Left ventricle myocardium inferior (tissue), 1 donor: Measurements from ENCODE around the gene CLCNKA. TPM values are rescaled to one million over a fixed set of nuclear protein-coding genes. Genes with fewer than 3 reads are reported as not detected.
"Not testable (repeated sequence)": the region's sequence is repeated elsewhere in the genome, so short reads cannot be mapped to it uniquely, and the experiment has no call there.

ENCODE experiments used
- DNase-seq: peaks from one replicate; pipeline ENCODE4 v3.0.0-alpha.2; 2020
- H3K27ac ChIP-seq: fragments of 200-600 bp; replicated peaks from 2 replicates; pipeline ENCODE4 v1.8.0; 2021
- H3K27me3 ChIP-seq: fragments of 200-600 bp; 2 replicates; pipeline ENCODE4 v1.8.0; 2021; ENCODE audit warnings: low read depth
- H3K36me3 ChIP-seq: fragments of 200-600 bp; 2 replicates; pipeline ENCODE4 v1.8.0; 2021
- H3K4me1 ChIP-seq: fragments of 200-600 bp; 2 replicates; pipeline ENCODE4 v1.8.0; 2021
- H3K4me3 ChIP-seq: fragments of 200-600 bp; 2 replicates; pipeline ENCODE4 v1.8.0; 2021; ENCODE audit warnings: mild to moderate bottlenecking, moderate library complexity
- H3K9me3 ChIP-seq: fragments of 200-600 bp; replicated peaks from 2 replicates; pipeline ENCODE4 v1.8.0; 2021
- CTCF ChIP-seq: fragments of 200-600 bp; IDR thresholded peaks from 2 replicates; pipeline ENCODE4 v1.8.0; 2021; ENCODE audit warnings: antibody characterized with exemption, mild to moderate bottlenecking, borderline replicate concordance
- intact Hi-C: fragments of 100-400 bp; cut with micrococcal nuclease; formaldehyde crosslinking; loops from one replicate; pipeline ENCODE4 v1.11.0; 2022
- total RNA-seq: library from RNA; stranded (reverse); fragmentation: NEBNext Ultra II Directional; extraction: Animal tissue kit (Norgen Biotek cat#: 25700); gene quantifications from one replicate; pipeline ENCODE4 v1.2.1, GENCODE V29; 2021
- donor health status: DM: no; HTN: yes; CAD: no; lungs with severe emphysema.

CLCNKA gene
- total RNA-seq, 1 donor from 2014 or later = 0.16 TPM

- no peak for TF ChIP-seq CTCF
- H3K36me3 ChIP-seq = no peaks in the 10 kb centered on the region
- no peaks in the 10 kb centered on the region for H3K9me3 ChIP-seq
- H3K27me3 ChIP-seq = no peaks in the 10 kb centered on the region
- intact Hi-C loops = no loop called here
- no peak overlapping the region for H3K4me3 ChIP-seq
- no peaks in the 10 kb centered on the region for H3K4me1 ChIP-seq
- H3K27ac ChIP-seq = no peak overlapping the region
- DNase-seq = no peak
These were observed 20.3 kb downstream of the CLCNKA start for GRCh38 chr1:16042096-16042495.

GRCh38 chr1:16042654-16043053 lies 20.8 kb downstream of the CLCNKA start:
- H3K4me3 ChIP-seq, H3K27ac ChIP-seq, H3K27me3 ChIP-seq, H3K36me3 ChIP-seq, H3K9me3 ChIP-seq, H3K4me1 ChIP-seq, intact Hi-C loops, DNase-seq: not testable (repeated sequence)

- Histone ChIP-seq H3K36me3 (no peaks in the 10 kb centered on the region), H3K4me1 (peaks cover 1% of the 10 kb centered on the region), H3K27ac (no peak within 1 kb of the TSS), H3K4me3 (no peak within 1 kb of the TSS), H3K9me3 (no peaks in the 10 kb centered on the region), H3K27me3 (peaks cover 1% of the 10 kb centered on the region)
- no peak for TF ChIP-seq CTCF
- intact Hi-C loops = no loop called here
- DNase-seq = no peak
These were observed 21.7 kb downstream of the CLCNKA start, which contains the start of gene CLCNKB for GRCh38 chr1:16043521-16043920. CLCNKB (plus strand) TSS chr1:16043782; CDS start chr1:16044493, 711 bp downstream.

- no peak for DNase-seq
- peaks cover 5% of the 10 kb centered on the region for H3K4me1 ChIP-seq
- H3K4me3 ChIP-seq = no peak overlapping the region
- H3K36me3 ChIP-seq = no peaks in the 10 kb centered on the region
- no peak overlapping the region for H3K27ac ChIP-seq
- no peak for TF ChIP-seq CTCF
- H3K9me3 ChIP-seq = no peaks in the 10 kb centered on the region
- peaks cover 5% of the 10 kb centered on the region for H3K27me3 ChIP-seq
- intact Hi-C loops = no loop called here
These were observed 22.1 kb downstream of the CLCNKA start for GRCh38 chr1:16043950-16044349.

- Histone ChIP-seq H3K4me3 (no peak overlapping the region), H3K9me3 (no peaks in the 10 kb centered on the region), H3K27ac (no peak overlapping the region), H3K27me3 (peaks cover 9% of the 10 kb centered on the region), H3K36me3 (no peaks in the 10 kb centered on the region), H3K4me1 (peaks cover 13% of the 10 kb centered on the region)
- no peak for TF ChIP-seq CTCF
- no peak for DNase-seq
- intact Hi-C loops = no loop called here
These were observed 25.0 kb downstream of the CLCNKA start for GRCh38 chr1:16046842-16047241.

GRCh38 chr1:16047791-16048475 lies 26.1 kb downstream of the CLCNKA start:
- intact Hi-C loops = no loop called here
- Histone ChIP-seq H3K27me3 (peaks cover 9% of the 10 kb centered on the region), H3K4me1 (peaks cover 13% of the 10 kb centered on the region), H3K27ac (no peak overlapping the region), H3K4me3 (peak overlapping the region; percentile 61), H3K9me3 (no peaks in the 10 kb centered on the region), H3K36me3 (no peaks in the 10 kb centered on the region)
- TF ChIP-seq CTCF = no peak
- no peak for DNase-seq
